ENCODE measurements around the gene ADAMTSL1. TPM values are rescaled to one million over a fixed set of nuclear protein-coding genes. Genes with fewer than 3 reads are reported as not detected.

ADAMTSL1 gene
- total and polyA plus RNA-seq, 2 experiments from 2014 or later: 2.3 to 5.0 TPM

DNA sequence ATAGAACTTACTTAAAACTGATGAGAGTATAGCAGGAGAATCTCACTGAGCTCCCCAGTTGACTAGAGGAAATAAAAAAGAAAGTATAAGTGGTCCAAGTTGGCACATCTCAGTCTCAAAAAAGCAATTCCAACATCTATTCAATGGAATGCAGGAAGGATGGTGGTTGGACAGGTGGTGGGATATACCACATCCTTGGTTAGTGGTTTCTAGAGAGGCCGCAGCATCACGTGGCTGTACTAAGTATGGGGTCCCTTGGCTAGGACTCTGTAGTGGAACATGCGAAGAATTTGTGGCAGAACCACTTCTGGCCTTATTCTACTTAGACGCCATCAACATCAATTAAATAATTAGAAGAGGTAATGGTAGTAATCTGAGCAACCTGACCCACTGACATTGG, 326.6 kb downstream of the ADAMTSL1 start:
- DNase-seq (ENCODE audit: low spot score): no peak
- no peak for ATAC-seq
- Mint-ChIP-seq H3K9me3 (no peaks in the 10 kb centered on the region), H3K36me3 (ENCODE audit: low read depth) (no peaks in the 10 kb centered on the region), H3K27ac (no peak overlapping the region), H3K4me3 (no peak overlapping the region), H3K4me1 (peaks cover 14% of the 10 kb centered on the region), H3K27me3 (ENCODE audit: insufficient read depth, low read depth, poor library complexity) (no peaks in the 10 kb centered on the region)
- TF ChIP-seq, protein P1, sequence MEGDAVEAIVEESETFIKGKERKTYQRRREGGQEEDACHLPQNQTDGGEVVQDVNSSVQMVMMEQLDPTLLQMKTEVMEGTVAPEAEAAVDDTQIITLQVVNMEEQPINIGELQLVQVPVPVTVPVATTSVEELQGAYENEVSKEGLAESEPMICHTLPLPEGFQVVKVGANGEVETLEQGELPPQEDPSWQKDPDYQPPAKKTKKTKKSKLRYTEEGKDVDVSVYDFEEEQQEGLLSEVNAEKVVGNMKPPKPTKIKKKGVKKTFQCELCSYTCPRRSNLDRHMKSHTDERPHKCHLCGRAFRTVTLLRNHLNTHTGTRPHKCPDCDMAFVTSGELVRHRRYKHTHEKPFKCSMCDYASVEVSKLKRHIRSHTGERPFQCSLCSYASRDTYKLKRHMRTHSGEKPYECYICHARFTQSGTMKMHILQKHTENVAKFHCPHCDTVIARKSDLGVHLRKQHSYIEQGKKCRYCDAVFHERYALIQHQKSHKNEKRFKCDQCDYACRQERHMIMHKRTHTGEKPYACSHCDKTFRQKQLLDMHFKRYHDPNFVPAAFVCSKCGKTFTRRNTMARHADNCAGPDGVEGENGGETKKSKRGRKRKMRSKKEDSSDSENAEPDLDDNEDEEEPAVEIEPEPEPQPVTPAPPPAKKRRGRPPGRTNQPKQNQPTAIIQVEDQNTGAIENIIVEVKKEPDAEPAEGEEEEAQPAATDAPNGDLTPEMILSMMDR (conservative IDR thresholded peaks at IDR 0.05; ENCODE audit: low read depth in 2 of 2): no peak
- TF ChIP-seq EZH2phosphoT487 (IDR thresholded peaks at IDR 0.05; ENCODE audit: unreplicated experiment) (no peak), CREB1 (CRISPR knock-in tag; IDR thresholded peaks at IDR 0.05; ENCODE audit: low read depth) (no peak), ZNF114 (CRISPR knock-in tag; IDR thresholded peaks at IDR 0.05) (no peak), EZH2 (IDR thresholded peaks at IDR 0.05; ENCODE audit: low read depth, unreplicated experiment) (no peak), ZNF331 (CRISPR knock-in tag; IDR thresholded peaks at IDR 0.05; ENCODE audit: low read depth) (no peak), JUNB (IDR thresholded peaks at IDR 0.05; ENCODE audit: unreplicated experiment) (no peak), POLR2AphosphoS5 (IDR thresholded peaks at IDR 0.05; ENCODE audit: low read depth) (no peak), NANOG (IDR thresholded peaks at IDR 0.05; ENCODE audit: borderline replicate concordance) (no peak), STAT1 (IDR thresholded peaks at IDR 0.05; ENCODE audit: unreplicated experiment) (no peak)
- TF ChIP-seq, protein P2, sequence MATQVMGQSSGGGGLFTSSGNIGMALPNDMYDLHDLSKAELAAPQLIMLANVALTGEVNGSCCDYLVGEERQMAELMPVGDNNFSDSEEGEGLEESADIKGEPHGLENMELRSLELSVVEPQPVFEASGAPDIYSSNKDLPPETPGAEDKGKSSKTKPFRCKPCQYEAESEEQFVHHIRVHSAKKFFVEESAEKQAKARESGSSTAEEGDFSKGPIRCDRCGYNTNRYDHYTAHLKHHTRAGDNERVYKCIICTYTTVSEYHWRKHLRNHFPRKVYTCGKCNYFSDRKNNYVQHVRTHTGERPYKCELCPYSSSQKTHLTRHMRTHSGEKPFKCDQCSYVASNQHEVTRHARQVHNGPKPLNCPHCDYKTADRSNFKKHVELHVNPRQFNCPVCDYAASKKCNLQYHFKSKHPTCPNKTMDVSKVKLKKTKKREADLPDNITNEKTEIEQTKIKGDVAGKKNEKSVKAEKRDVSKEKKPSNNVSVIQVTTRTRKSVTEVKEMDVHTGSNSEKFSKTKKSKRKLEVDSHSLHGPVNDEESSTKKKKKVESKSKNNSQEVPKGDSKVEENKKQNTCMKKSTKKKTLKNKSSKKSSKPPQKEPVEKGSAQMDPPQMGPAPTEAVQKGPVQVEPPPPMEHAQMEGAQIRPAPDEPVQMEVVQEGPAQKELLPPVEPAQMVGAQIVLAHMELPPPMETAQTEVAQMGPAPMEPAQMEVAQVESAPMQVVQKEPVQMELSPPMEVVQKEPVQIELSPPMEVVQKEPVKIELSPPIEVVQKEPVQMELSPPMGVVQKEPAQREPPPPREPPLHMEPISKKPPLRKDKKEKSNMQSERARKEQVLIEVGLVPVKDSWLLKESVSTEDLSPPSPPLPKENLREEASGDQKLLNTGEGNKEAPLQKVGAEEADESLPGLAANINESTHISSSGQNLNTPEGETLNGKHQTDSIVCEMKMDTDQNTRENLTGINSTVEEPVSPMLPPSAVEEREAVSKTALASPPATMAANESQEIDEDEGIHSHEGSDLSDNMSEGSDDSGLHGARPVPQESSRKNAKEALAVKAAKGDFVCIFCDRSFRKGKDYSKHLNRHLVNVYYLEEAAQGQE (IDR thresholded peaks at IDR 0.05; ENCODE audit: unreplicated experiment): no peak
- TF ChIP-seq, protein P3, sequence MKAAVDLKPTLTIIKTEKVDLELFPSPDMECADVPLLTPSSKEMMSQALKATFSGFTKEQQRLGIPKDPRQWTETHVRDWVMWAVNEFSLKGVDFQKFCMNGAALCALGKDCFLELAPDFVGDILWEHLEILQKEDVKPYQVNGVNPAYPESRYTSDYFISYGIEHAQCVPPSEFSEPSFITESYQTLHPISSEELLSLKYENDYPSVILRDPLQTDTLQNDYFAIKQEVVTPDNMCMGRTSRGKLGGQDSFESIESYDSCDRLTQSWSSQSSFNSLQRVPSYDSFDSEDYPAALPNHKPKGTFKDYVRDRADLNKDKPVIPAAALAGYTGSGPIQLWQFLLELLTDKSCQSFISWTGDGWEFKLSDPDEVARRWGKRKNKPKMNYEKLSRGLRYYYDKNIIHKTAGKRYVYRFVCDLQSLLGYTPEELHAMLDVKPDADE (IDR thresholded peaks at IDR 0.05): no peak
- TF ChIP-seq, protein P4, sequence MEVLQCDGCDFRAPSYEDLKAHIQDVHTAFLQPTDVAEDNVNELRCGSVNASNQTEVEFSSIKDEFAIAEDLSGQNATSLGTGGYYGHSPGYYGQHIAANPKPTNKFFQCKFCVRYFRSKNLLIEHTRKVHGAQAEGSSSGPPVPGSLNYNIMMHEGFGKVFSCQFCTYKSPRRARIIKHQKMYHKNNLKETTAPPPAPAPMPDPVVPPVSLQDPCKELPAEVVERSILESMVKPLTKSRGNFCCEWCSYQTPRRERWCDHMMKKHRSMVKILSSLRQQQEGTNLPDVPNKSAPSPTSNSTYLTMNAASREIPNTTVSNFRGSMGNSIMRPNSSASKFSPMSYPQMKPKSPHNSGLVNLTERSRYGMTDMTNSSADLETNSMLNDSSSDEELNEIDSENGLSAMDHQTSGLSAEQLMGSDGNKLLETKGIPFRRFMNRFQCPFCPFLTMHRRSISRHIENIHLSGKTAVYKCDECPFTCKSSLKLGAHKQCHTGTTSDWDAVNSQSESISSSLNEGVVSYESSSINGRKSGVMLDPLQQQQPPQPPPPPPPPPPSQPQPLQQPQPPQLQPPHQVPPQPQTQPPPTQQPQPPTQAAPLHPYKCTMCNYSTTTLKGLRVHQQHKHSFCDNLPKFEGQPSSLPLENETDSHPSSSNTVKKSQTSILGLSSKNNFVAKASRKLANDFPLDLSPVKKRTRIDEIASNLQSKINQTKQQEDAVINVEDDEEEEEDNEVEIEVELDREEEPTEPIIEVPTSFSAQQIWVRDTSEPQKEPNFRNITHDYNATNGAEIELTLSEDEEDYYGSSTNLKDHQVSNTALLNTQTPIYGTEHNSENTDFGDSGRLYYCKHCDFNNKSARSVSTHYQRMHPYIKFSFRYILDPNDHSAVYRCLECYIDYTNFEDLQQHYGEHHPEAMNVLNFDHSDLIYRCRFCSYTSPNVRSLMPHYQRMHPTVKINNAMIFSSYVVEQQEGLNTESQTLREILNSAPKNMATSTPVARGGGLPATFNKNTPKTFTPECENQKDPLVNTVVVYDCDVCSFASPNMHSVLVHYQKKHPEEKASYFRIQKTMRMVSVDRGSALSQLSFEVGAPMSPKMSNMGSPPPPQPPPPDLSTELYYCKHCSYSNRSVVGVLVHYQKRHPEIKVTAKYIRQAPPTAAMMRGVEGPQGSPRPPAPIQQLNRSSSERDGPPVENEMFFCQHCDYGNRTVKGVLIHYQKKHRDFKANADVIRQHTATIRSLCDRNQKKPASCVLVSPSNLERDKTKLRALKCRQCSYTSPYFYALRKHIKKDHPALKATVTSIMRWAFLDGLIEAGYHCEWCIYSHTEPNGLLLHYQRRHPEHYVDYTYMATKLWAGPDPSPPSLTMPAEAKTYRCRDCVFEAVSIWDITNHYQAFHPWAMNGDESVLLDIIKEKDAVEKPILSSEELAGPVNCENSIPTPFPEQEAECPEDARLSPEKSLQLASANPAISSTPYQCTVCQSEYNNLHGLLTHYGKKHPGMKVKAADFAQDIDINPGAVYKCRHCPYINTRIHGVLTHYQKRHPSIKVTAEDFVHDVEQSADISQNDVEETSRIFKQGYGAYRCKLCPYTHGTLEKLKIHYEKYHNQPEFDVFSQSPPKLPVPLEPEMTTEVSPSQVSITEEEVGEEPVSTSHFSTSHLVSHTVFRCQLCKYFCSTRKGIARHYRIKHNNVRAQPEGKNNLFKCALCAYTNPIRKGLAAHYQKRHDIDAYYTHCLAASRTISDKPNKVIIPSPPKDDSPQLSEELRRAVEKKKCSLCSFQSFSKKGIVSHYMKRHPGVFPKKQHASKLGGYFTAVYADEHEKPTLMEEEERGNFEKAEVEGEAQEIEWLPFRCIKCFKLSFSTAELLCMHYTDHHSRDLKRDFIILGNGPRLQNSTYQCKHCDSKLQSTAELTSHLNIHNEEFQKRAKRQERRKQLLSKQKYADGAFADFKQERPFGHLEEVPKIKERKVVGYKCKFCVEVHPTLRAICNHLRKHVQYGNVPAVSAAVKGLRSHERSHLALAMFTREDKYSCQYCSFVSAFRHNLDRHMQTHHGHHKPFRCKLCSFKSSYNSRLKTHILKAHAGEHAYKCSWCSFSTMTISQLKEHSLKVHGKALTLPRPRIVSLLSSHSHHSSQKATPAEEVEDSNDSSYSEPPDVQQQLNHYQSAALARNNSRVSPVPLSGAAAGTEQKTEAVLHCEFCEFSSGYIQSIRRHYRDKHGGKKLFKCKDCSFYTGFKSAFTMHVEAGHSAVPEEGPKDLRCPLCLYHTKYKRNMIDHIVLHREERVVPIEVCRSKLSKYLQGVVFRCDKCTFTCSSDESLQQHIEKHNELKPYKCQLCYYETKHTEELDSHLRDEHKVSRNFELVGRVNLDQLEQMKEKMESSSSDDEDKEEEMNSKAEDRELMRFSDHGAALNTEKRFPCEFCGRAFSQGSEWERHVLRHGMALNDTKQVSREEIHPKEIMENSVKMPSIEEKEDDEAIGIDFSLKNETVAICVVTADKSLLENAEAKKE (CRISPR knock-in tag; IDR thresholded peaks at IDR 0.05): no peak
- H3K27ac ChIP-seq (ENCODE audit: low read depth): no peak overlapping the region
- no peaks in the 10 kb centered on the region for H3K79me2 ChIP-seq (replicated peaks; ENCODE audit: insufficient read depth)
- no peak overlapping the region for H3K4me3 ChIP-seq
- no peaks in the 10 kb centered on the region for H3F3A ChIP-seq (replicated peaks; ENCODE audit: low read depth)
- no peaks in the 10 kb centered on the region for H3K9me2 ChIP-seq (ENCODE audit: insufficient read depth)
- no peaks in the 10 kb centered on the region for H4K20me1 ChIP-seq (replicated peaks; ENCODE audit: insufficient read depth)
- H3K27me3 ChIP-seq (ENCODE audit: insufficient read depth): no peaks in the 10 kb centered on the region
- H3K36me3 ChIP-seq (ENCODE audit: insufficient read depth): no peaks in the 10 kb centered on the region
- H3K4me2 ChIP-seq: no peak overlapping the region
- peaks cover 8% of the 10 kb centered on the region for H3K4me1 ChIP-seq (ENCODE audit: insufficient read depth)
- no peak overlapping the region for H2AFZ ChIP-seq
